Measurements from ENCODE around the gene NCKAP5.

The NCKAP5 gene

GRCh38 chr2:133371286-133371685, 197.0 kb downstream of the NCKAP5 start:
- no peak for DNase-seq

- DNase-seq = no peak
Observed at GRCh38 chr2:133369901-133370658, 198.2 kb downstream of the NCKAP5 start.

GRCh38 chr2:133365117-133365516, 203.1 kb downstream of the NCKAP5 start:
- DNase-seq = no peak

GRCh38 chr2:133364636-133365035, 203.6 kb downstream of the NCKAP5 start:
- no peak for DNase-seq

GRCh38 chr2:133363884-133364283, 204.4 kb downstream of the NCKAP5 start:
- DNase-seq = no peak

GRCh38 chr2:133362061-133362476, 206.2 kb downstream of the NCKAP5 start:
- no peak for DNase-seq

GRCh38 chr2:133360882-133361281, 207.4 kb downstream of the NCKAP5 start:
- DNase-seq = no peak

- DNase-seq = no peak
Observed at GRCh38 chr2:133360190-133360589, 208.1 kb downstream of the NCKAP5 start.

- DNase-seq = no peak
Observed at GRCh38 chr2:133352719-133353118, 215.5 kb downstream of the NCKAP5 start.

GRCh38 chr2:133346654-133347053, 221.6 kb downstream of the NCKAP5 start:
- DNase-seq = peak; percentile 23

- no peak for DNase-seq
Observed at GRCh38 chr2:133345638-133346037, 222.6 kb downstream of the NCKAP5 start.

- DNase-seq = no peak
Observed at GRCh38 chr2:133344849-133345248, 223.4 kb downstream of the NCKAP5 start.

- no peak for DNase-seq
Observed at GRCh38 chr2:133343018-133343352, 225.3 kb downstream of the NCKAP5 start.

- DNase-seq = no peak
Observed at GRCh38 chr2:133342286-133343017, 225.8 kb downstream of the NCKAP5 start.

GRCh38 chr2:133341575-133341974, 226.7 kb downstream of the NCKAP5 start:
- DNase-seq = no peak

- DNase-seq = no peak
Observed at GRCh38 chr2:133338224-133338623, 230.0 kb downstream of the NCKAP5 start.

- DNase-seq = no peak
Observed at GRCh38 chr2:133334923-133335322, 233.3 kb downstream of the NCKAP5 start.

GRCh38 chr2:133333181-133333580, 235.1 kb downstream of the NCKAP5 start:
- DNase-seq = no peak

- DNase-seq = peak; percentile 98
Observed at GRCh38 chr2:133331436-133331835, 236.8 kb downstream of the NCKAP5 start.

- DNase-seq = peak; percentile 24
Observed at GRCh38 chr2:133326652-133327397, 241.4 kb downstream of the NCKAP5 start.

- DNase-seq = no peak
Observed at GRCh38 chr2:133324150-133324561, 244.1 kb downstream of the NCKAP5 start.

GRCh38 chr2:133322909-133323308, 245.4 kb downstream of the NCKAP5 start:
- DNase-seq = no peak

GRCh38 chr2:133317178-133317577, 251.1 kb downstream of the NCKAP5 start:
- no peak for DNase-seq

- DNase-seq = no peak
Observed at GRCh38 chr2:133316557-133316956, 251.7 kb downstream of the NCKAP5 start.
